Subcutaneous adipose tissue (tissue), 4 donors: Measurements from ENCODE around the gene TBXT. TPM values are rescaled to one million over a fixed set of nuclear protein-coding genes. Genes with fewer than 3 reads are reported as not detected.

Experiments used
- CTCF ChIP-seq: fragments of 450-650 bp; IDR thresholded peaks from one replicate; pipeline ENCODE4 v1.5.1; 2016; ENCODE audit warnings: low read depth, mild to moderate bottlenecking, control low read depth, antibody characterized with exemption, moderate library complexity
- total RNA-seq, 4 donors: library from RNA; depleted of rRNA; stranded (reverse); fragments of >200 nt; gene quantifications; one replicate each; pipeline ENCODE4 v1.1.0, GENCODE V29; 2016

TBXT gene
- not detected for total RNA-seq

GRCh38 chr6:166167801-166168615, at the start of gene TBXT:
Gene TBXT, minus strand, starts transcription at chr6:166167851. Its CDS starts 260 bp downstream, at chr6:166167591.
- no peak for TF ChIP-seq CTCF

GRCh38 chr6:166207284-166207561, 39.6 kb upstream of the TBXT start:
- TF ChIP-seq CTCF = no peak

GRCh38 chr6:166206510-166207283, 39.0 kb upstream of the TBXT start:
- TF ChIP-seq CTCF = no peak

GRCh38 chr6:166206066-166206465, 38.4 kb upstream of the TBXT start:
- TF ChIP-seq CTCF = no peak

GRCh38 chr6:166204852-166205650, 37.4 kb upstream of the TBXT start:
- TF ChIP-seq CTCF = no peak

- no peak for TF ChIP-seq CTCF
Measured at GRCh38 chr6:166203641-166204222, 36.1 kb upstream of the TBXT start.
